Body of pancreas (tissue), 4 donors: ENCODE measurements around the gene PHF5A. TPM values are rescaled to one million over a fixed set of nuclear protein-coding genes. Genes with fewer than 3 reads are reported as not detected.

Source experiments
- ATAC-seq: fragments of 150-250 bp; one replicate; pipeline ENCODE4 v1.9.1; 2016
- DNase-seq, 4 donors: peaks; one replicate each; pipeline ENCODE4 v3.0.0-alpha.2; 2019
- H3K27ac ChIP-seq, 4 donors: fragments of 200-600 bp; sonication (generic); 1 replicate in 3 of 4; 2 replicates in 1 of 4; pipeline versions ENCODE4 v1.5.1 to v1.6.1; 2016 to 2019; ENCODE audit warnings: mild to moderate bottlenecking in 1 of 4, mixed read lengths in 1 of 4, moderate library complexity in 1 of 4
- H3K27me3 ChIP-seq, 2 donors: fragments of 200-600 bp; sonication (generic); one replicate each; pipeline ENCODE4 v1.6.0; 2016; ENCODE audit warnings: mild to moderate bottlenecking in 1 of 2
- H3K36me3 ChIP-seq, 2 donors: fragments of 200-600 bp; sonication (generic); replicated peaks in 1 of 2; 2 replicates each; pipeline ENCODE4 v1.5.1; 2016; ENCODE audit warnings: low read depth in 2 of 2; ENCODE audit not compliant: insufficient read depth in 1 of 2
- H3K4me1 ChIP-seq: fragments of 200-600 bp; sonication (generic); one replicate; pipeline ENCODE4 v1.6.0; 2016
- H3K4me3 ChIP-seq, 2 donors: fragments of 200-600 bp; sonication (generic); 1 replicate in 1 of 2; 2 replicates in 1 of 2; pipeline ENCODE4 v1.5.1; 2016 to 2019
- H3K9me3 ChIP-seq, 3 donors: fragments of 200-600 bp; sonication (generic); 1 replicate in 2 of 3; 2 replicates in 1 of 3; pipeline ENCODE4 v1.5.1; 2016
- CTCF ChIP-seq, 7 experiments: fragments of 450-650 bp in 4 of 7; fragments of 200-600 bp in 3 of 7; sonication (generic) in 3 of 7; IDR thresholded peaks; one replicate each; pipeline ENCODE4 v1.5.1; 2016 to 2019; ENCODE audit warnings: antibody characterized with exemption in 7 of 7
- POLR2A ChIP-seq, 3 donors: fragments of 450-650 bp; IDR thresholded peaks; one replicate each; pipeline ENCODE4 v1.6.1; 2016; ENCODE audit warnings: antibody characterized with exemption in 3 of 3, mild to moderate bottlenecking in 2 of 3
- WGBS, 2 donors: methylation state at CpG; one replicate each; pipeline ENCODE4 v1.1.5; 2017; 5-methylcytosine and 5-hydroxymethylcytosine counted together
- intact Hi-C: fragments of 100-400 bp; cut with DNase I; formaldehyde crosslinking; loops from one replicate; pipeline ENCODE4 v1.15.1; 2023
- total RNA-seq, 2 donors: library from RNA; depleted of rRNA; stranded (reverse); fragments of >200 nt; gene quantifications; one replicate each; pipeline ENCODE4 v1.1.0, GENCODE V29; 2016

Gene PHF5A
- total RNA-seq, 2 donors from 2014 or later, result 15.5 to 19.2 TPM

- H3K27me3 ChIP-seq, result no peaks in the 10 kb centered on the region
- intact Hi-C loops, result no loop called here
- WGBS, 2 donors, result 20 to 41% methylated on average over 3 to 6 of the region's 7 CpGs
- ATAC-seq (peak; percentile 68), DNase-seq (peak; percentile 71 to 91 (median 78))
- H3K4me1 ChIP-seq, result peaks cover 59% of the 10 kb centered on the region
- no peaks in the 10 kb centered on the region for H3K9me3 ChIP-seq
- H3K36me3 ChIP-seq, result no peaks in the 10 kb centered on the region
- TF ChIP-seq CTCF (IDR thresholded peaks at IDR 0.05) (peak in 1 of 7 experiments; percentile 8), POLR2A (IDR thresholded peaks at IDR 0.05) (peak in 2 of 3 donors; percentile 35 to 39)
- no peak overlapping the region for H3K4me3 ChIP-seq
- peak overlapping the region; percentile 80 to 99 (median 98) for H3K27ac ChIP-seq
Measured at GRCh38 chr22:41410311-41410751, 58.2 kb downstream of the PHF5A start.

Other genes starting within 250 kb of the PHF5A start
- gene CHADL, start 227.8 kb downstream of the PHF5A start, total RNA-seq, result 1 to 10 TPM; 1.8 to 6.3 TPM
- 10 to 100 TPM; 45.4 to 62.3 TPM for gene RANGAP1, start 182.5 kb downstream of the PHF5A start, total RNA-seq
- 10 to 100 TPM; 29.8 to 34.3 TPM for gene ZC3H7B, start 167.2 kb downstream of the PHF5A start, total RNA-seq
- 10 to 100 TPM; 10.9 to 29.0 TPM for gene TEF, start 86.8 kb downstream of the PHF5A start, total RNA-seq
- gene TOB2, start 21.9 kb downstream of the PHF5A start, total RNA-seq, result 10 to 100 TPM; 23.1 to 27.2 TPM
- 10 to 100 TPM; 32.7 to 75.5 TPM for gene ACO2, start 425 bp upstream of the PHF5A start, total RNA-seq
- gene POLR3H, start 75.8 kb upstream of the PHF5A start, total RNA-seq, result 10 to 100 TPM; 18.9 to 24.7 TPM
- gene CSDC2, start 92.3 kb upstream of the PHF5A start, total RNA-seq, result 10 to 100 TPM; 30.0 to 42.8 TPM
- 10 to 100 TPM; 49.3 to 54.1 TPM for gene PMM1, start 121.1 kb upstream of the PHF5A start, total RNA-seq
- gene DESI1, start 152.4 kb upstream of the PHF5A start, total RNA-seq, result 10 to 100 TPM; 11.2 to 17.1 TPM
- gene XRCC6, start 152.6 kb upstream of the PHF5A start, total RNA-seq, result 100 to 1,000 TPM in 1 of 2 donors, 10 to 100 TPM in 1; 68.7 to 102 TPM
- gene SNU13, start 220.2 kb upstream of the PHF5A start, total RNA-seq, result 10 to 100 TPM; 33.3 to 50.6 TPM
- gene MEI1, start 230.8 kb upstream of the PHF5A start, total RNA-seq, result not detected